ENCODE data around the gene HNRNPAB.

DNA sequence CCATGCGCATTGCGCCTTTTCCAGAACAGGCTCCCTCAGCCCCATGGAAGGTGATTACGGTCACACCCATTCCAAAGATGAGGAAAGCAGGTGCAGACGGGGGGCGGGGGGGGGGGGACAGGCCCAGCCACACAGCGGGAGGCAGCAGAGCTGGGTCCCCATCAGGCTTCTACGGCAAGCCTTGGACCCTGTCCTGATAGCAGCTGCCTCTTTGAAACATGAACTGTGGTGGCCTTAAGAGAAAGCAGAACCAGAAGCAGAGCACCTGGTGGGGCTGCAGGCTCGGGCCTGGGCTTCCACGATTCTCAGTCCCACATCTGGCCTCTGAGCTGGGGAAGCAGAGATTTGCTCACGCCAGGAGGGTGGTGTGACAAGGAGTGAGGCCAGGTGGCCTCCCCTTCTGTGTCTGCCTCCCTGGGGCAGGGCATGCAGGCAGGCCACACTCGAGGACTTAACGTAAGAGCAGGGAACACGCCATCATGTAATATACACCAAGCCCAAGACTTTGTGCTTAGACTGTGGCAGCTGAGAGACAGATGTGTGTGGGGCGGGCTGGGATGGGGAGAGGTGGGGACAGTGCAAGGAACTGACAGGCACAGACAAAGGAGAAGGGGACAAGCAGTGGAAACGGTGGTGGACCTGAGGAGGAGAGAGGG is 42.4 kb downstream of the HNRNPAB start:
- TF ChIP-seq, protein P1, sequence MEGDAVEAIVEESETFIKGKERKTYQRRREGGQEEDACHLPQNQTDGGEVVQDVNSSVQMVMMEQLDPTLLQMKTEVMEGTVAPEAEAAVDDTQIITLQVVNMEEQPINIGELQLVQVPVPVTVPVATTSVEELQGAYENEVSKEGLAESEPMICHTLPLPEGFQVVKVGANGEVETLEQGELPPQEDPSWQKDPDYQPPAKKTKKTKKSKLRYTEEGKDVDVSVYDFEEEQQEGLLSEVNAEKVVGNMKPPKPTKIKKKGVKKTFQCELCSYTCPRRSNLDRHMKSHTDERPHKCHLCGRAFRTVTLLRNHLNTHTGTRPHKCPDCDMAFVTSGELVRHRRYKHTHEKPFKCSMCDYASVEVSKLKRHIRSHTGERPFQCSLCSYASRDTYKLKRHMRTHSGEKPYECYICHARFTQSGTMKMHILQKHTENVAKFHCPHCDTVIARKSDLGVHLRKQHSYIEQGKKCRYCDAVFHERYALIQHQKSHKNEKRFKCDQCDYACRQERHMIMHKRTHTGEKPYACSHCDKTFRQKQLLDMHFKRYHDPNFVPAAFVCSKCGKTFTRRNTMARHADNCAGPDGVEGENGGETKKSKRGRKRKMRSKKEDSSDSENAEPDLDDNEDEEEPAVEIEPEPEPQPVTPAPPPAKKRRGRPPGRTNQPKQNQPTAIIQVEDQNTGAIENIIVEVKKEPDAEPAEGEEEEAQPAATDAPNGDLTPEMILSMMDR (conservative IDR thresholded peaks at IDR 0.05 in 1 of 2, IDR thresholded peaks at IDR 0.05 in 1 of 2; ENCODE audit: extremely low read depth in 1 of 2, insufficient read depth in 1 of 2, low read depth in 1 of 2, low read length in 2 of 2): no peak
- TF ChIP-seq EZH2 (IDR thresholded peaks at IDR 0.05; ENCODE audit: borderline replicate concordance, low read length): no peak
